Mesenteric fat pad (tissue), 1 donor: ENCODE results near the gene NUP37. TPM values are rescaled to one million over a fixed set of nuclear protein-coding genes. Genes with fewer than 3 reads are reported as not detected.

Experiments
- DNase-seq: peaks from one replicate; pipeline ENCODE4 v3.0.0-alpha.2; 2020; ENCODE audit warnings: low spot score
- total RNA-seq: library from RNA; stranded (reverse); fragmentation: NEBNext Ultra II Directional; extraction: Animal tissue kit (Norgen Biotek cat#: 25700); gene quantifications from one replicate; pipeline ENCODE4 v1.2.1, GENCODE V29; 2021
- donor health status: DM: yes; HTN: yes; CAD: no.

Gene NUP37
- total RNA-seq, 1 donor from 2014 or later = 19.8 TPM

GRCh38 chr12:102031852-102032251 is 88.1 kb downstream of the NUP37 start:
- DNase-seq = no peak

- no peak for DNase-seq
Observed at GRCh38 chr12:102029141-102029540, 90.8 kb downstream of the NUP37 start.

- DNase-seq = no peak
Observed at GRCh38 chr12:102026728-102027127, 93.2 kb downstream of the NUP37 start.

- DNase-seq = no peak
Observed at GRCh38 chr12:102024765-102025164, 95.1 kb downstream of the NUP37 start.

GRCh38 chr12:102023343-102023930 is 96.5 kb downstream of the NUP37 start:
- no peak for DNase-seq

Other genes starting within 250 kb of the NUP37 start
- 35.3 TPM for gene DRAM1, start 242.5 kb downstream of the NUP37 start, total RNA-seq
- gene WASHC3, start 58.1 kb downstream of the NUP37 start, total RNA-seq = 51.7 TPM
- gene PARPBP, start 69 bp upstream of the NUP37 start, total RNA-seq = 2.3 TPM
- gene PMCH, start 77.7 kb upstream of the NUP37 start, total RNA-seq = not detected